ENCODE measurements around the gene SNAP47.

SNAP47 gene

DNA sequence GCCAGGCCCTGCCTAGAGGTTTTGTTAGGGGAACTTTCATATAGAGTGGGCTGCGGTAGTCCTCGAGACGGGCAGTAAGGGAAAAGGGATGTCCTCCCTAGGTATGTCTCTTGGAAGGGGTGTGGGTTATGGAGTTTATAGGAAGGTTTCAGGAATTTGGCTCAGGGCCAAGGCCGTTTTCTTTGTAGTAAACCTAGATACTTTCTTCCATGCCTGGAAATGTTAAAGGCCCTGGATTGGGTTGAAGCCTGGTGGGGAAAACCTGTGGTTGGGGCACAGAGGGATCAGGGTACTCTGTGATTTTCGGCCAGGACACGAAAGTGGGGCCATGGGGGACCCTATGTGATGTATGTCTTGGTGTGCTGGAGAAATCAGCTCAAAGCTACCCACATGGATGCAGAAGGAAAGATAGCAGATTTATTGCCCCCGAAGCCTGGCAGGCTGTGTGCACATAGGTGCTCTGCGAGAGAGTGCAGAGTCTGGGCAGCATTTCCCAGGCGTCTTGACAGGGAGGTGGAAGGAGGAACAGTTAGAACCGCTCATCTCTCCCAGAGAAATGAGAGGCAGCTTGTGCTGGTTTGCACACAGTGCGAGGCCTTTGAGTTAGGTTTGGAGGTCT is 1.7 kb downstream of the SNAP47 start:
- no peak for ATAC-seq
- TF ChIP-seq ZC3H10 (CRISPR knock-in tag; IDR thresholded peaks at IDR 0.05) (no peak), ZNF70 (CRISPR knock-in tag; IDR thresholded peaks at IDR 0.05) (no peak), ARNTL (CRISPR knock-in tag; IDR thresholded peaks at IDR 0.05; ENCODE audit: borderline replicate concordance, low read depth) (no peak), TSHZ2 (CRISPR knock-in tag; IDR thresholded peaks at IDR 0.05) (no peak), SNAI2 (CRISPR knock-in tag; IDR thresholded peaks at IDR 0.05) (no peak)

- TF ChIP-seq ZNF565 (CRISPR knock-in tag; conservative IDR thresholded peaks at IDR 0.05; ENCODE audit: low read depth) = no peak
- TF ChIP-seq CSRNP3 (CRISPR knock-in tag; IDR thresholded peaks at IDR 0.05) = no peak
- no peak for TF ChIP-seq ZFP30 (CRISPR knock-in tag; IDR thresholded peaks at IDR 0.05)
- no peak for TF ChIP-seq CREB5 (CRISPR knock-in tag; IDR thresholded peaks at IDR 0.05; ENCODE audit: low read depth)
- TF ChIP-seq ZFP3 (CRISPR knock-in tag; IDR thresholded peaks at IDR 0.05) = no peak
- TF ChIP-seq ESRRG (CRISPR knock-in tag; IDR thresholded peaks at IDR 0.05) = no peak
- no peak for TF ChIP-seq ZNF8 (CRISPR knock-in tag; IDR thresholded peaks at IDR 0.05)
- TF ChIP-seq RARB (CRISPR knock-in tag; IDR thresholded peaks at IDR 0.05) = no peak
These were observed 3.6 kb downstream of the SNAP47 start for GRCh38 chr1:227738820-227739219.

GRCh38 chr1:227739636-227740035 is 4.4 kb downstream of the SNAP47 start:
- TF ChIP-seq PPARA (CRISPR knock-in tag; IDR thresholded peaks at IDR 0.05; ENCODE audit: borderline replicate concordance) (no peak), RARB (CRISPR knock-in tag; IDR thresholded peaks at IDR 0.05) (no peak), BACH2 (CRISPR knock-in tag; IDR thresholded peaks at IDR 0.05; ENCODE audit: borderline replicate concordance) (no peak), TOX (CRISPR knock-in tag; IDR thresholded peaks at IDR 0.05; ENCODE audit: borderline replicate concordance) (no peak), ZNF70 (CRISPR knock-in tag; IDR thresholded peaks at IDR 0.05) (no peak), OSR1 (CRISPR knock-in tag; IDR thresholded peaks at IDR 0.05) (no peak)
- ATAC-seq = no peak

More at GRCh38 chr1:227738820-227739219, 3.6 kb downstream of the SNAP47 start:
- no peak for ATAC-seq

DNA sequence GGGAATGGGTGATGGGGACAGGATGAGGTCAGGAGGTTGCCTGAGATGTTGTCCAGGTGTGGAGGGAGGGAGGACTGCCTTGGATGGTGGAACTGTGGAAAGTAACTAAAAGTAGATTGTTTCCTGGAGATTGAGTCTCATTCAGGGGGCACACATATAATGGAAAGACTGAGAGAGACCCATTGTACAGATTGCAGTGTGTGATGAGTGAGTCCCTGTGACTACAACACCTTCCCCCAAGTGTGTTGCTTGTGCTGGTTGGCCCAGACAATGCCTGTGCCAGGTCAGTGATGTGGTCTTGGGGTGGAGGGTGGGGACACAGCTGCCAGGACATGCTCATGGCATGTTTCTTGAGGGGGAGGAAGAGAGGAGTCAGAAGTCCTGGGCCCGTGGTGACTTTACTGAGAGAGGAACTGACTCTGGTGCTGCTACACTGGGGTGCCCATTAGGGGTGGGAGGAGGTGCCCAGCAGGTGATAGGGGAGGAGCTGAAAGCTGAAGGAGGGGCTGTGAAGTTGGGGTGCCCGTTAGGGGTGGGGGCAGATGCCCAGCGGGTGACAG is 5.2 kb downstream of the SNAP47 start:
- TF ChIP-seq ARNTL (CRISPR knock-in tag; IDR thresholded peaks at IDR 0.05; ENCODE audit: borderline replicate concordance, low read depth) (no peak), POU6F1 (CRISPR knock-in tag; IDR thresholded peaks at IDR 0.05; ENCODE audit: borderline replicate concordance, low read depth) (no peak), PPARA (CRISPR knock-in tag; IDR thresholded peaks at IDR 0.05; ENCODE audit: borderline replicate concordance) (no peak), ISL1 (CRISPR knock-in tag; IDR thresholded peaks at IDR 0.05) (no peak), RARB (CRISPR knock-in tag; IDR thresholded peaks at IDR 0.05) (no peak), ZFP3 (CRISPR knock-in tag; IDR thresholded peaks at IDR 0.05) (no peak), ESRRG (CRISPR knock-in tag; IDR thresholded peaks at IDR 0.05) (no peak)
- ATAC-seq = no peak

Measured in SK-N-SH treated with all-trans-retinoic acid at 6 μM for 48 hours (cell line).